Left ventricle myocardium superior (tissue), 1 donor: Measurements from ENCODE around the gene CMSS1. TPM values are rescaled to one million over a fixed set of nuclear protein-coding genes. Genes with fewer than 3 reads are reported as not detected.

Experiments
- ATAC-seq: fragments of 200-7000 bp; cut with Tn5 transposase; one replicate; pipeline ENCODE4 v1.9.1; 2020; ENCODE audit warnings: mild to moderate bottlenecking, moderate library complexity
- DNase-seq: peaks from one replicate; pipeline ENCODE4 v3.0.0-alpha.2; 2020
- intact Hi-C: fragments of 100-400 bp; cut with micrococcal nuclease; formaldehyde crosslinking; loops from one replicate; pipeline ENCODE4 v1.11.0; 2022
- total RNA-seq: library from RNA; stranded (reverse); fragmentation: NEBNext Ultra II Directional; extraction: Animal tissue kit (Norgen Biotek cat#: 25700); gene quantifications from one replicate; pipeline ENCODE4 v1.2.1, GENCODE V29; 2021
- donor health status: DM: no; HTN: yes; CAD: no; lungs with severe emphysema.

CMSS1 gene
- total RNA-seq, 1 donor from 2014 or later: 34.5 TPM

DNA sequence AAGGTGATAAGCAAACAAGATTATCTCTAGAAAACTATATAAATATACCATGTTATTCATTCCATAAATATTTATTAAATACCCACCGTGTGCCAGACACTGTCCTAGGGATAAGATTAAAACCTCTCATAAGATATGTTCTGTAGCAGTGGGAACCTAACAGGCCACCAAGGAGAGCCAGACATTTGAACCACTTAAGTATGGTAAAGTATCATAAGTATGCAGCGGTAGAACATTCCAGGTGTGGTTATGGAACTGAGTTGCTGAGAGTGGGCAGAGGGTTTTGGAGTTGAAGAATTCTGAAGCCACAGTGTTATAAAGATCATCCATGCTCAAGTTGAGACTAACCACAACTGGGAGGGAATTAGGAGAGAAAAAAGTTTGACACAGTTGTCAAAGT lies 282.0 kb downstream of the CMSS1 start:
- intact Hi-C loops: no loop called here
- DNase-seq (no peak), ATAC-seq (no peak)

GRCh38 chr3:100100425-100100824 lies 282.8 kb downstream of the CMSS1 start:
- intact Hi-C loops: no loop called here
- ATAC-seq (no peak), DNase-seq (no peak)

GRCh38 chr3:100102757-100103156 lies 285.1 kb downstream of the CMSS1 start:
- peak; percentile 76 for ATAC-seq
- intact Hi-C loops: no loop called here
- DNase-seq: no peak

DNA sequence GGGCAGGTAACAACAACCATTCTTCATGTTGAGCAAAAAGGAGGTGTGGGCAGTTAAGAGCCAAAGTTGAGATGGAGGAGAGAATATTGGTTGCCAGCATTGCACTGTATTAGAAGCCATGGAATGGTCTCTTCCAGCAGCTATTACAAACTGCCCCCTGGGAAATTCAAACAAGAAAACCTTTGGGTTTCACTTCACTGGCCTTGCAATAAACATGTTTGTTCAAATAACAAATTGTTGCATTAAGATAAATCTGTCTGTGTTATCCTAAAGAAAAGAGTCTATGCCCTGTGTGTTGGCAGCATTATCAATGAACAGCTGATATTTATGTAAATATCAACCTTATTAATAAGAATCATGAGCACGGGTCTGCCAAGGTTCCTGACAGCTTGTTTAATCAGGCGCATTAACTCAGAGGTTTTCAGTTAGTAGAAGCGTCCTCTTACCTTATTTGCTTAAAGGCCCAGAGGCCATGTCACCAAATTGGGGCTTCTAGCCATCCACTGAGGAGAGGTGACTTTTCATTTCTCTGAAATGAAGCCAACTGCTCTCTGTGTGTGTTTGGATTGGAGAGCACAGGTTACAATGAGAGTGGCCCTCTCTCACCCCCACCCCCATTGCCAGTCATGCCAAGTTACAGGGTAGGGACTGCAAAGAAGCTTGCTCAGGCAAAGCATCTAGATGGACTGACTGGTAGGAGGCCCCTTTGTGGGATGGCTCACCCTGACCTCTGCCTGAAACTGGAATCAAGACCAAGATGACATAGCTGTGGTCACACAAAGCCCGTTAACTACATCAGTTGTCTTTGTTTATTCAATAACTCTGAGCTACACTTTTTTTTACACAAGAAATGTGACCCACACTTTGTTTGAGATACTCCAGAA lies 286.1 kb downstream of the CMSS1 start:
- ATAC-seq: peak; percentile 16
- DNase-seq: no peak
- intact Hi-C loops: no loop called here

DNA sequence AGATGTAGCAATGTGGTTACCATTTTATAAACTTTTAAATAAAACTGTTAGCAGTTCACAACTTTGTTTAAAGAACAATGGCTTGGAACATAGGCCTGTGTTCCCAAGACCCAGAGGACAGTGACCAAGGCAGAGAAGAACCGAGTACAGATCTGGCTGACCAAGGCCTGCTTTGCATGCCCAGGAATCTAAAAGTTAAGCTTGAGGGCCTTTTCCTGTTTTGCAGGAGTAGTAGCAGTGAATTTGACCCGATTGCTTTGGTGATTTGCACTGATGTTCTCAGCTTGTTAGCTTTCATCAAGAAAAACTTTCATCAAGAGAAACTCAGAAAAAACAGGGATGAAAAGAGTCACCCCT lies 286.8 kb downstream of the CMSS1 start:
- ATAC-seq (no peak), DNase-seq (no peak)
- intact Hi-C loops: no loop called here

DNA sequence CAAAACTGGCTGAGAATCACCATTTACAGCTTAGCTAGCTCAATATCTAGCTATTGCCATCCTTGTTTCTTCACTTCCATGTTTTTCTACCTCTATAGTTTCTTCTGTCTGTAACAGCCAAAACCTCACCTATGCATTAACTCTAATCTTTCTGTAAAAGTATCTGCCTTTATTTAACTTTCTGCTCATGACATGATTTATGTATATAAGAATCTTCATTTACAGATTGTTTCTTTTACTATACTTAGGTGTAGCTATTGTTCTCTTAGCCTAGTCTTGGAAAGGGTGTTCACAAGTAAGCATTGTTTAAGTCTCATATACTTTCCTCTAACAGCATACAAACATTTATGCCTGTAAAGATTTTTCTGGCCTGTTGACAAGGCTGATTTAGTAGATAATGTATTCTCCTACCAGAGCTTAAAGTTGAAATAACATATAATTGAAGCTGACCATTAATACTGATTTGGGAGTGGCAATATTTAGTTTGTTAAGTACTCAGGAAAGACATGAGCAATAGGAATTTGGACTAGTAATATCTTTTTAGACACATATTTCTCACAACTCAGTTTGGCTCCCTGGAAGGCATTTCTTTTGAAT lies 287.3 kb downstream of the CMSS1 start:
- intact Hi-C loops: no loop called here
- ATAC-seq (no peak), DNase-seq (no peak)

DNA sequence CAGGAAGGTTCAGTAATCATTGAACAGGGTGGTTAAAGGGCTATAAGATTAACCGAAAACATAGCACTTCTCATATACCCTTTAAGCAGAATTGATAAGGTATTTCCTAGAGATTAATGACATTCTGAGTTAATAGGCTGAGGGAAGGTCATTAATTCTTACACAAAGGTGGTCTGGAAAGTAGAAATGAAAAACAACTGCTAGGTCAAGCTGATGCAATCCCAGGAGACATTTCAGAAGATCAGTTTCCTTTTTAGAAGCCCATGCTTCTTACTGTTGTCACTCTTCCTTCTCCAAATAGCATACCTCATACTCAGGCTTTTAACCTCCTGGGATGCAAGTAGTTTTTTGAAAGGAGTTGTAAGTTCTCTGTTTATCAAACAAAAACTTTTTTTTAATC lies 287.8 kb downstream of the CMSS1 start:
- no peak for ATAC-seq
- DNase-seq: no peak
- intact Hi-C loops: no loop called here

DNA sequence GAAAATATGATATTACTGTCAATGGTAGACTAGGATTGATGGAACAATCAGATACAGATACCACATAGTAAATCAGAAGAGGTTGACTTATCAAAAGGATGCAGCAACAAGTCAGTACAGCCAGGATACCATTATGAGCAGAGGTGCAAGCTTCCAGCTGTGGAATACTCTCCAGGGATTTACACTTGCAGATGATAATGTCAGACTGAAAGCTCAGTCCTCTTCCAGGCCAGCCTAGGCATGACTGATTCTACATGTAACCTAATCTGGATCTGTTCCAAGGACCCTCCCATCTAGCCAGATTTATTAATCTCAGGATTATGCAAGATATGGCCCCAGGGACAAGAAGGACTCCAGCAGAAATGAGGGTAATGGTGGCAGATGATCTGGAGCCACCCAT lies 288.4 kb downstream of the CMSS1 start:
- DNase-seq (no peak), ATAC-seq (no peak)
- intact Hi-C loops: no loop called here

DNA sequence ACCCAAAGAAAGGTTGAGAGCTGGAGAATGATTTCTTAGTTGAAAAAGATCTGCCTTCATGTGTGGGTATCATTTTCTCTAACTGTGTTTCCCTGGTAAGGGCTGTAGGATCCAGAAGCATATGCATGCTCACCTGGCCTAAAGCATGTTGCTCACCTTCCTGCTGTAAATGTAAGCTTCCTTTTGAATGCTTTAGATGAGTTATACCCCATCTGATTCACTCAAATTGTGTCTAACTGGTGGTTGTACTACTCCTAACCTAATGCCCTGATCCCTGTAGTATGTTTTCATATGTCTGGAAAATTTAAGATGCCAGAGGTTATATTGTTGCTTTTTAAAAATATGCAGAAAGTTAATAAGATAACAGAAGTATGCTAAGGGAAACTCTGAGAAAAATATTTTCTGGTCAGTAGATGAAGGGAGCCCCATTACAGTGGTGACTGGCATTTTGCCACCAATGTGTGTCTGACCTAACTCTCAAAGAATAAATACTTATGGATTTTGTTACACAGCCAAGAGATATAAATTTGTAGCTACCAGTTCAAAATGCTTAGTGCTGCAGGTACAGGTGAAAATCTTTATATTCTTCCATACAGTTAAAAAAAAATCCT lies 289.0 kb downstream of the CMSS1 start:
- intact Hi-C loops: no loop called here
- DNase-seq: no peak
- no peak for ATAC-seq

DNA sequence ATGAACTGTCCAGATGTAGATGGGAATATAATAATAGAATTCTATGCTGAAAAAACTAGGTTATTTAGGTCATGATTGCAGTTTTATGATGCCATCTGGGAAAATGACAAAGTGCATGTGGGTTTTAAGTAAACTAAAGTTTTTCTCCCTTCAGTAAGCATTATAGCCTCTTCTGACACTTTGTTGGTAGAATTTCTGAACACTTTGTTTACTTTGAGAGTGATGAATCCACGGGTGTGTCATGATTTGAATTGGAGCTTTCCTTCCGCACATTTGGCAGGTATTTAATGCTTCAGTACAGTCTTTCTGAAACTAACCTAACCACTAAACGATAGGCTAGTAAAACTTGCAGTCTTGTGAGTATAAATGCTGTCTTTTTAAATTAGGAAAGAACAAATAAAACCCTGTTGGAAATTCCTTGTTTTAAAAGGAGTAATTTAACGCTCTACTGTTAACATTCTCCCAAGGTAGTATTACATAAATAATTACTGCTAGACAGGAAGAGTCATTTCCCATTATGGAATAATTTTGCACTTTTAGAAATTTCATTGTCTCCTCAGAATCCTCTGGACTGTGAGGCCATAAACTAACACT lies 289.7 kb downstream of the CMSS1 start:
- ATAC-seq: no peak
- DNase-seq: no peak
- intact Hi-C loops: no loop called here

- DNase-seq (no peak), ATAC-seq (no peak)
- intact Hi-C loops: no loop called here
Measured at GRCh38 chr3:100108464-100109079, 290.9 kb downstream of the CMSS1 start.

GRCh38 chr3:100110162-100110561 lies 292.5 kb downstream of the CMSS1 start:
- intact Hi-C loops: no loop called here
- ATAC-seq (no peak), DNase-seq (no peak)

DNA sequence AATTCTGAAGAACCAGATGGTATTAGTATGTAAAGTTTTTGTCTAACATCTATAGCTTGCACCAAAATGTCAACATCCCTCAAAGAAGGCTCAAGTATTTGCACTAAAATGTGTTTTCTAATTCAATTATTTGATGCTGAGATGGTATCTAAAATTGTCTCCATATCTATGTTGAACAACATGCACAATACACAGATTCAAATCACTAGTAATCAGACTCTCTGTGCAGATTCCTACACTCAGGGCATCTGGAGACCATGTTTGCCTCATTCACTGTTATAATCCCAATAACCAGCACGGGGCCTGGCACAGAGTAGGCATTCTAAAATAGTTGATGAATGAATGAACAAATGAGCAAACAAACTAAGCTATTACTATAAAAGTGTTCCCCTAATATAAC lies 294.1 kb downstream of the CMSS1 start:
- no peak for DNase-seq
- no peak for ATAC-seq
- intact Hi-C loops: no loop called here

- DNase-seq: no peak
- peak; percentile 52 for ATAC-seq
- intact Hi-C loops: no loop called here
Measured at GRCh38 chr3:100113723-100114412, 296.2 kb downstream of the CMSS1 start.

DNA sequence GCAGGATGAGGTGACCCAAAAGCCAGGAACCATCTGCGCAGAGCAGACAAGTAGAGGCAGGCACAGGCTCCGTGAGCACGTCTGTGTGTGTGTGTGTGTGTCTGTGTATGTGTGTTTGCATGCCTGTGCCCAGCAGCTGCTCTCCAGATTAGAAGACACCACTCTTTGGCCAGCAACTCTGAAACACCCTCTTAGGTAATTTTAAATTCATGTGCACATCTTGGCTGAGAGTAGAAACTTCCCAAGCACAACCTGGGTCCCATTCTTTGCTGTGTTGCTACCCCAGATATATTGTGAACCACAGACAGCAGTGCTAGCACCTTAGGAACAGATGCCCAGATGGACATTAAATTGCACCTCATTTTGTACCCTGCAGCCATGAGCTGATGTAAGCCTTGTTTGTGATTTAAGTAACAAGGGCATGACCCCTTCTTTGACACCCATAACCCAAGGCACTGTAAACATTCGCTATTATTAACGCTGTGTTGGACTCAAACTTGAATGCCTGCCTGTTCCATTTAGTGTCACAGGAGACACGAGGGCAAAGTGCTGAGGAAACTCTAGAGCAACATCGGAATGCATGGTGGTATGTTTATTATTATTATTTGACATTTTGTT lies 296.9 kb downstream of the CMSS1 start, which contains the start of gene FILIP1L:
Gene FILIP1L (minus strand): TSS at position 89 of the 618 bp plus-strand sequence.
- intact Hi-C loops: no loop called here
- DNase-seq (peak; percentile 60), ATAC-seq (peak; percentile 94)

DNA sequence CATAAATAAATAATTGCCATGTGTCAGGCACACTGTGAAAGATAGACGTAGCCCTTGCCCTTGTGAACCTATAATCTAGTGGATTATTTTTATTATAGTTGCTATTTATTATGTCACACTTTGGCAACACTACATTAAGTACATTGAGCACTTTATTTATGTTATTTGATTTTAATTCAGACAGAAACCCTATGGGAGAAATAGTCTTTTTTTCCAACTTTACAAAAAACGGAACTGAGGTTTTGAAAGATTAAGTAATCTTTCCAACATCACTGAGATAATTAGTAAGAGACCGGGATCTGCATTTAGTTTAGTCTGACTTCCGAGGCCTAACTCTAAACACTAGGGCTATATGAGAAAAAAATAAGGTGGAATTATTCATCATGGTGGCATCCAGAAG lies 299.4 kb downstream of the CMSS1 start:
- DNase-seq: no peak
- no peak for ATAC-seq
- intact Hi-C loops: no loop called here

DNA sequence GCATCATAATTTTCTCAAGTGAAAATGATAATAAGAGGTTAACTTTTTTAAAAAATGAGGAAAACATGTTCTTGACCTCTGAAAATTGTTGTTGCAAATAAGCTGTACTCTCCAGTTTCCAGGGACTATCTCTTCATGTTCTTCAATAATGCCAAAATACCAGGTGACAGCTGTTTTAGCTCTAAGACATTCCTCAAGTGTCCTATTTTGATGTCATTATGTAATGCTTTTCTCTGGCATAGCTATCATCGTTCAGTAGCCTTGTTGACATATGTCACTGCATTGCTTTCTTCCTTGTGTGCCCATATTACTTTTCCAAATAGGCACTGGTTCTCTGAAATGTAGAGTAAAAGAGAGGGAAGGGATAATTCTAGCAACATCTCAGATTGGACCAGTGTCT lies 302.4 kb downstream of the CMSS1 start:
- ATAC-seq: peak; percentile 42
- DNase-seq: no peak
- intact Hi-C loops: no loop called here

DNA sequence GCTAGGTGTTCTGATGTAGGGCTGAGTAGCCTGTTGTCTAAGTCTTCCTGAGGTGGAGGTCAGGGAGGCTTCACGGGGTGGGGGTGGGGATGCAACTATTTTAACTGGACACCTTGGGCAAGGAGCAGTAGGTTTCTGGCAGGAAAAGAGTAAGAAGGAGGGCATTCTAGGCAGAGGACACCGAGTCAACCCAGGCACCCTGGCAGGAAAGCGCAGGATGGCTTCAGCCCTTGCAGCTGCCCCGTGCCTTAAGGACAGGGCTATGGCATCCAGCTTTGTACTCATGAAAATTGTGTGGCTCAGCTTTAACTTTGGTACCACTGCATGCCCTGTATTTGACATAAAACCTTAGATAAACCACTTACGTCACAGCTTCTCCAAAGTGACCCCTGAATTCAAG lies 303.0 kb downstream of the CMSS1 start:
- DNase-seq: no peak
- intact Hi-C loops: no loop called here
- ATAC-seq: no peak

GRCh38 chr3:100122321-100122720 lies 304.7 kb downstream of the CMSS1 start:
- intact Hi-C loops: no loop called here
- DNase-seq (no peak), ATAC-seq (no peak)
